Measurements from ENCODE around the gene DNAAF5.
"Not testable (repeated sequence)": the region's sequence is repeated elsewhere in the genome, so short reads cannot be mapped to it uniquely, and the experiment has no call there.

DNAAF5 gene

GRCh38 chr7:748446-748845 lies 21.9 kb downstream of the DNAAF5 start:
- no peak for DNase-seq

GRCh38 chr7:749140-749551 lies 22.6 kb downstream of the DNAAF5 start:
- no peak for DNase-seq

- DNase-seq, result no peak
Observed at GRCh38 chr7:750111-750905, 23.8 kb downstream of the DNAAF5 start.

- DNase-seq, result no peak
Observed at GRCh38 chr7:751826-752225, 25.3 kb downstream of the DNAAF5 start.

- not testable (repeated sequence) for DNase-seq
Observed at GRCh38 chr7:752256-752655, 25.8 kb downstream of the DNAAF5 start.

GRCh38 chr7:753190-753589 lies 26.7 kb downstream of the DNAAF5 start:
- DNase-seq, result no peak

GRCh38 chr7:754531-755412 lies 28.3 kb downstream of the DNAAF5 start:
- DNase-seq, result no peak

GRCh38 chr7:755413-755805 lies 28.9 kb downstream of the DNAAF5 start:
- no peak for DNase-seq

- DNase-seq, result no peak
Observed at GRCh38 chr7:756231-756927, 29.9 kb downstream of the DNAAF5 start.

GRCh38 chr7:756928-757560 lies 30.5 kb downstream of the DNAAF5 start:
- DNase-seq, result no peak

GRCh38 chr7:757741-758163 lies 31.3 kb downstream of the DNAAF5 start:
- no peak for DNase-seq

- DNase-seq, result no peak
Observed at GRCh38 chr7:759569-759968, 33.1 kb downstream of the DNAAF5 start.

GRCh38 chr7:760006-760405 lies 33.5 kb downstream of the DNAAF5 start:
- no peak for DNase-seq

GRCh38 chr7:761101-761500 lies 34.6 kb downstream of the DNAAF5 start:
- DNase-seq, result no peak

GRCh38 chr7:761631-762030 lies 35.1 kb downstream of the DNAAF5 start:
- no peak for DNase-seq

GRCh38 chr7:762885-763284 lies 36.4 kb downstream of the DNAAF5 start:
- no peak for DNase-seq

- no peak for DNase-seq
Observed at GRCh38 chr7:763762-764161, 37.3 kb downstream of the DNAAF5 start.

GRCh38 chr7:765383-765782 lies 38.9 kb downstream of the DNAAF5 start:
- DNase-seq, result no peak

- DNase-seq, result peak in 1 of 2 donors; percentile 10
Observed at GRCh38 chr7:767580-767940, 41.1 kb downstream of the DNAAF5 start.

GRCh38 chr7:767941-768731 lies 41.6 kb downstream of the DNAAF5 start:
- DNase-seq, result peak in 1 of 2 donors; percentile 44

GRCh38 chr7:768881-769504 lies 42.5 kb downstream of the DNAAF5 start:
- peak in 1 of 2 donors; percentile 15 for DNase-seq

GRCh38 chr7:770336-770735 lies 43.8 kb downstream of the DNAAF5 start:
- no peak for DNase-seq

Measured in stimulated activated CD4-positive, alpha-beta T cell treated with anti-CD3 and anti-CD28 coated beads, Interleukin-2, amount 100 ng/mL, for 24 hours (primary cell).